HG03460 (cell line): ENCODE measurements around the gene MMEL1.

Source experiments
- ATAC-seq: cut with Tn5 transposase; IDR thresholded peaks from one replicate; pipeline ENCODE4 v1.9.1; 2021; ENCODE audit not compliant: unreplicated experiment

The MMEL1 gene

GRCh38 chr1:2605509-2606395 lies 27.1 kb downstream of the MMEL1 start:
- ATAC-seq: no peak

DNA sequence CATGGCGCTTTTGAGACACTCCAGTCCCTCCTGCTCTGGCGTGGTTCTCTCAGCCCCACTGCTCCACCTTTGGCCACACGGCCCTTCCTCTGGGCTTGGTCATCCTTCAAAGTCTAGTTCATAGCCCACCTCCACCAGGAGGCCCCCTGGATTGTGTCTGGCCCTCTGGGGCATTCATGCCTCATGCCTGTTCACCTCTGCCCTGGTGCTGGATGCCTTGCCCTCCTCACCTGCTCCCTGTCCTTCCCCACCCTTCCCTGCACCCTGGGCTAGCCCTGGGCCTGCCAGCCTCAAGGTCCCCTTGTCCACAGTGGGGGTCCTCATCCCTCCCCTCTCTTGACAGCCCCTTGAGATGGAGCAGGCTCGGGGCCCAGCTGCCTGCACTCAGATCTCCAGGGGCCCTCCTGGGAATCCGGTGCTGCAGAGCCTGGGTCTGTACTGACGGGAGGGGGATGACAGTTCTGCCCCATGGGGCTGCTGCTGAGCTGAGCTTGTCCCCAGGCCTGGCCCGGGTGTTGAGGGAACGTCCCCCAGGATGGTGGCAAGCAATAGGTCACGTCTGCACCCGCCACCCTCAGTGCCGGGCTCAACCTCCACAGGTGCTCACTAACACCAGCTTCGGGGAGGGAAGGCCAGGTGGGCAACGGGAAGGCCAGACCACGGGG lies 27.8 kb downstream of the MMEL1 start:
- no peak for ATAC-seq

- no peak for ATAC-seq
These were observed 28.5 kb downstream of the MMEL1 start for GRCh38 chr1:2604156-2604843.

DNA sequence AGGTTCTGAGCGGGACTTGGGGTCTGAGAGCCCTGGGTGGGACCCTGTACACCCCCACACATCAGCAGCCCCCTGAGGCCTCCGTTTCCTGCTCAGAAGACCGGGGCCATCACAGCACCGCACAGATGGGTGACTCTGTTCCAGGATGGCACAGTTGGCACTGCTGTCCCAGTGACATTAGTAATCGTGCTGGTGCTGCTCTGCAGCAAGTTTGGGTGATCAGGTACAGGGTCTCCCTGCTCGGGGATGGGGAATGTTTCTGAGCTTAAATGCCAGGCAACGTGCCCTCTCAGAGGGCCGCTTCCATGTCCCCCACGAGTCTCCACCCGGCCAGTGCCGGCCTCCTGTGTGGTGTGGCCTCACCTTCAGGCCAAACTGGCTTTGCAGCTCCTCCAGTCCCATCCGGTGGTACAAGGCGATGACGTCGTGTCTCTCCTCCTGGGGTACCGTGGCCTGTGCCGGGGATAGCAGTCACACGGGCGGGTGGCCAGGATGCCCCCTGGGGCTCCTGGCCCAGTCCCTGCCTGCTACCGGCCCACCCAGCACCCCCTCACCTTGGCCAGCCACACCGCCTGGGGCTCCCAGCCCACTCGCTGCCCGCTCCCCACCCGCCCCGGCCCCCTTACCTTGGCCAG lies 29.2 kb downstream of the MMEL1 start:
- ATAC-seq: no peak

DNA sequence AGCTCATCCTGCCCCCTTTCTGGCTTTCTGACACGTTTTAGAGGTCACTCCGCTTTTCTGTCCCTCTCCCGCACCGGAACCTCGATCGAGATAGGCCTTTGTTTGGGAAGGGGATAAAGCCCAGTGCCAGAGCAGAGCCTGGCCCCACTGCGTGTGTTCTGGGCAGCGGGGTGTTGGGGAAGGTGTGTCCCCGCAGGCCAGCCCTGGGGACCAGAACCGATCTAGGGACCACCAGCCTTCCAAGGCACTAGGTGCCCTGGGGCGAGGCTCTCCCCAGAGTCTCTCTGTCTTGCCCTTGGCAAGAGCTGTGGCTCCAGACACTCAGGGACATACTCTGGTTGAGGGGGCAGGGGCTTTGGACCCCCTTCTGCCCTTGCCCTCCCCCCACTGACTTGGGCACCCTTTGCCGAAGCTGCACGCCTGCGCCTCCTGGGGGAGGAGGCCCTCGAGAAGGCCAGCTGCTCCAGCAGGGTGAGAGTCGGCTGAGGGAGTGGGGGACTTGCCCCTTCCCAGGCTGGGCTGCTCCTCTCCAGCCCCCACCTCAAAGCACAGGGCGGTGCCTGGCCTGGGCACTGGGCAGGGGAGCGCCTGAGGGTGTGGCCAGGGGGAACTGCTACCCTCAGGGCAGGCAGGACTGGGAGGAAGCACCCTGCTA lies 29.8 kb downstream of the MMEL1 start:
- no peak for ATAC-seq

- ATAC-seq: no peak
These were observed 30.4 kb downstream of the MMEL1 start for GRCh38 chr1:2602311-2602835.

DNA sequence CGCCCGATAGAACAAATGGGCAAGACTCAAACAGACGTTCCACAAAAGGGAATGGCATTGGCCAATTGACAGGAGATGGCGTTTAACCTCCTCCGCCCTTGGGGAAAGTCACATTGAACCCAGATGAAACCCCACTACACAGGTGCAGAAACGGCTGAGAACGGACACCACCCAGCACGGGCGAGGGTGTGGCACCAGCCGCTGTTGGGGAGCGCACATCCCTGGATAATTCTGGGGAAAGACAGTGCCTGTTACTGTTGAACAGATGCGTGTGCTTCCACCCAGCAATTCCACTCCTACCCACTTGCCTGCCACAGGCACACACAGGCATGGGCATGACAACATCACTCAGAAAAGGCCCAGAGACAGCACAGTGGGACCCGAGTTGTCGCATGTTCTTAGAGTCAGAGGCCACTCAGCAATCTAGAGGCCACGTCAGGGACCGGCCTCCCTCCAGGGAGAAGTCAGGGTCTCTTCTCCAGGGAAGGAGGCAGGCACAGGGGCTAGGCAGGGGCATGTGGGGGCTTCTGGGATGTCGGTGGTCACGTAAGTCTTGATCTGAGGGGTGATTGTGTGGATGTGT lies 31.0 kb downstream of the MMEL1 start:
- ATAC-seq: no peak

DNA sequence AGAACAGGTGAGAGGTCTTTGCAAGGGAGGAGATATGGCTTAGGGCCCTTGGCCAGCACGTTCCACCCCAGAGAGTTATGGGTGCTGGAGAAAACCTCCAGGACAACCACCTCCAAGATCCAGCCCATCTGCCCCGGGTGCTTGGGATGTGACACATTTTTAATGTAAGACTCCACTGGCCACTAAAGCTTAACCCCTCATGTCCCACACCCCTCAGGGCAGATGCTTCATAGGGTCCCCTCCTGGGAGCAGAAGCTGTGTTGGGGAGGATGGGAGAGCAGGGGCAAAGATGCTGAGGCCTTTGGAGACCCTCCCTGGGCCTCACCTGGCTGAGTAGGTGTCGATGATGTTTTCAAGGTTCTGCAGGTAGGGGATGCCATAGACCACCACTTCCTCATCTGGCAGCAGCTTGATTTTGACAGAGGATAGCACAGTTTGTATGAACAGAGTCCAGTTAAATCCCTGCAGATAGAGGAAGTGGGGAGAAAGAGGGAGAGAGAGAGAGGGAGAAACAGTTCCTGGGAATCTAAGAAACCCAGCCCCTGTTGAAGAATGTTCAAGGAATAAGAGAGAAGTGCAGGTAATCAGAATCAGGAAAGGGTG lies 34.4 kb downstream of the MMEL1 start:
- ATAC-seq: no peak

- ATAC-seq: no peak
These were observed 35.1 kb downstream of the MMEL1 start for GRCh38 chr1:2597441-2598328.

DNA sequence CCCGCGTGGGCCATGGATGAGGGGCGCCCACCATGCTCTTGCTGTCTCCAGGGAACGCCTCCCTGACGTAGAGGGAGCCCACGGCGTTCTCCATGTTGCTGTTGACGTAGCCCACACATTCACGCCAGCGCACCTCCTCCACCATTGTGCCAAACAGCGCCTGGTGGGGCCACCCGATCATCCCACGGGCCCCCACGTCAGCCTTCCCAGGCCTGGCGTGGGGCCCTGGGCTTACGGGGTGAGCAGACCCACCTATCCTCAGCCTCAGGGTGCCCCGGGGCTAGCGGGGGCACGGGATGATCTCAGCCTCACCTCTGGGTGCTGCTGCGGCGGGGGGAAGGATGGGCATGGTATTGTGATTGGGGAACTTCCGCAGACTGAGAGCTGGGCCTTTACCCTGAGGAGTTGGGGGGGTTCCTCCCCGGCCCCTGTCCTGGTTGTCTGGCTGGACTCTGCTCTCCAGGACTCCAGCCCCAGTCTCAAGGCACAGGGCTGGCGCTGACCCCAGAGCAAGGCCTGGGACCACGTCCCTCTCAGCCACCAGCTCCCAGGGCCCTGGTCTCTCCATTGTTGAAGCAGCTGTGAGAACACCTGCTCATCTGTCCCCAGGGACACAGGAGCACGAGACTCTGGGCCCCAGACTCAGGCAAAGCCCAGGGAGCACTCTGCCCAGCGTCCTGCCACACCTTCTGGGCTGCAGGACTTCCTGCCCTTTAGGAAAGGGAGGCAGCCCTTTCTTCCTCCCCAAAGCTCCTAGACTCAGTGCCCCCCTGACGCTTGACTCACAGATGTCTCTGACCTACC lies 36.1 kb downstream of the MMEL1 start:
- ATAC-seq: no peak

DNA sequence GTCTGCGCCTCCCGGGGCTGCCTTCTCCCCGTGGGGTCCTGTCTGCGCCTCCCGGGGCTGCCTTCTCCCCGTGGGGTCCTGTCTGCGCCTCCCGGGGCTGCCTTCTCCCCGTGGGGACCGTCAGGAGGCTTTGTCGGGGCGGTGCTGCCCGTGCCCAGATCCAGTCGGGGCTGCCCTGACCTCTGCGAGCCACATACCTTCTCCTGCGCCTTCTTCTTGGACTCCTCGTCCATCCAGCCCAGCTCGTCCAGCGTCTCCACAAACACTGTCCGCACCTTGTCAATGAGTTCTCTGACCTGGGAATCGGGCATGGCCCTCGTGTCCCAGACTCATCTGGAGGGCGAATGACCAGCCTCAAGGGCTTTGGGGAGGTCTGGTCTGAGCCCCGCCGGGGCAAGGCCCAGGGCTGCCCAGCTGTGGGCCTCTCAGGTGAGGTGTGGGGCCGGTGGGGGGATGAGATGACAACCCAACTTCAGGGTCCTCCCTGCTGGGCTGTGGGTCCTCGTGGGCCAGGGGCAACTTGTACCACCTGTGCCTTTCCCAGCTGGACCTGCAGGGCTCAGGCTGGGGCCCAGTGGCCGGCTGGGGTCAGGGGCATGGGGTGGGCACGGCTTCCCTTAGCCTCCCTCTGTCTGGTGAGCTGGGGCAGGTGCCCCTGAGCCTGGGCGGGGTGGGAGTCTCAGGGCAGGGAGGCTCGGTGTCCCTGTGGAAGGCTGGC lies 36.8 kb downstream of the MMEL1 start:
- no peak for ATAC-seq

DNA sequence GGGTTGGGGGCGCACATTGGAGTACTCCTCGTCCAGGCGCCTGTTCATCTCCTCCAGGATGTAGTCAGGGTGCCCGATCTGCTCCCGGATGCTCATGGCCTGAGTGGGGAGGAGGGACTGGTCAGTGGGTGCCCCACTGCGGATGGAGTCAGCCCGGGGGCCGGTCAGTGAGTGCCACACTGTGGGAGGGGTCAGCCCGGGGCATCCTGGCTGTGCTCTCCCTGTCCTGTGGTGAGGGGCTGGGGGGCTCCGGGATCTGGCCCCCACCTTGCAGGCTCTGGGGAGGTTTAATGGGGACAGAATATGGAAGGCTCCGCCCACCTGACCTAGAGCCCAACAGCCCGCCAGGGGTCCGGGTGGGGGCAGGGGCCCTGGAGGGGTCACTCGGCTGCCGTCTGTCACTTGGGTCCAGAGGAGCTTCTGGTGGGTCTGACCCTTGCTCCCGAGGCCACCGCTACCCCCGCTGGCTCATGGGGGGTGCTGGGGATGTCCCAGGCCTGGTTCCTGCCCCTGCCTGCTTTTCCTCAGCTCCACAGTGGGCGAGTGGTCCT lies 37.5 kb downstream of the MMEL1 start:
- no peak for ATAC-seq

DNA sequence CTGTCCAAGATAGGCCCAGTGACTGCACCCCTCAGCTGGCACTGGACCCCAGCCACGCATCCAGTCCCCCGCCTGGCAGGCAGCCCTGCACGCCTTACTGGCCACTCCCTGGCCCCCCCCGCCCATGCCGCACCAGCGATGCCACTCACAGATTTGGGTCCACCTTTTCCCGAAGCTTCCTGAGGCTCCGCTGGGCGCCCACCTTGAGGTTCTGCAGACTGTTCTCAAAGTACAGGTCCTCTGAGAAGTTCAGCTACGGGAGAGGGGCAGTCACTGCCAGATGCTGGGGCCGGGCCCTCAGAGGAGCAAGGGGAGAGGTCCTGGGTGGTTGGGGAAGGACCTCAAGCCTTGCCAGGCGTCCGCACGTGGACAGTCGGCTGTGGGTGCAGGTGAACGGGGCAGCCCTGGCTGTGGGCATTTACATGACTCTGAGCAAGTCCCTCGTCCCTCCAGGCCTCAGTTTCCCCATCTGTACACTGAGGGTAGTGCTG lies 38.1 kb downstream of the MMEL1 start:
- ATAC-seq: no peak

DNA sequence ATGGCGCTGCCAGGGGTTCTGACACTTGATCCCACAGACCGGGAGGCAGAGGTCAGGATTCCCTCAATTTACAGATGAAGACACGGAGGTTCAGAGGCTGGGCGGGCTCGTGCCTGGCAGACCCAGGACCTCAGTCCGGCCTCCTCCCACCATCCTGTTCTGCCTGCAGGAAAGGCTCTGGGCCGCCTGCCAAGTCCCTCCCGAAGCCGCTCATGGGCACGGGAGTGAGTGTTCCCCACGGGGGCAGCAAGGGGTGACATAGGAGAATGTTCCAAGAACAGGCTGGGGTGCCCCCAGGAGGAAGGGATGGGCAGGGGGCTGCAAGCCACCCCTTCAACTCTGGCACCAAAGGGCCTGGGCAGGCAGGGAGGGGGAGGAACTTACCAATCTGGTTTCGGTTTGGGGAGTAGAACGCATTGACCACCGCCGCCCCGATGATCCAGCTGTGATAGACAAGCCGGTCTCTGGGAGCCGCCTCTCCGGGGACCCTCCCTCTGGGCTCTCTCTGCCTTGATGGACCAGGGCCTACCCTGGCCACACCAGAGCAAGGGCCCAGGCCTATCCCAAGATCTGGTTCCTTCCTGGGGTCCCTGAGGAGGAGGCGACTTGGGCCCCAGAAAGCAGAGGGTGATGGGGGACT lies 38.7 kb downstream of the MMEL1 start:
- ATAC-seq: no peak

GRCh38 chr1:2593251-2593878 lies 39.5 kb downstream of the MMEL1 start:
- ATAC-seq: no peak

DNA sequence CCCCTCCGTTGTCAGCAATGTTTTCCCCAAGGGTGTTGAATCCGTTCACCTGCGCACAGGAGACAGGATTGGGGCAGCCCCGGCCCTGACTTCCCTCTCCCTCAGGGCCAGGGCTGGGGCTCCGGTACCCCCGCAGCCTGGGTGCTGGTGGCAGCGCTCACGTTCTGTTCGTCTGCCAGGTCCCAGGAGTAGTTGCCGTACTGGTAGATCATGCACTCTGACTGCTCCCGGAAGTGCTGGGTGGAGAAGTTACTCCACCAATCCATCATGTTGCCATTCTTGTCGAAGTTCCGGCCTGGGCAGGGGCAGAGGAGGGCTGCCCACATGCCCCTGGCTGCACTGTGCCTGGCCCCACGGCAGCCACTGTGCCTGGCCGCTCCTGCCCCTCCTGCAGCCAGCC lies 40.1 kb downstream of the MMEL1 start:
- no peak for ATAC-seq
